Endothelial cell (in vitro differentiated cells): ENCODE measurements around the gene SLC31A1. TPM values are rescaled to one million over a fixed set of nuclear protein-coding genes. Genes with fewer than 3 reads are reported as not detected.
A peak's percentile ranks its signal among the peaks of the same experiment; 100 is the strongest.

Experiments used
- DNase-seq: peaks from one replicate; pipeline ENCODE4 v3.0.0; 2021; ENCODE audit warnings: low spot score
- H3K27ac Mint-ChIP-seq: one replicate; pipeline ENCODE4 v1.8.0; 2021; ENCODE audit warnings: mixed read lengths, inconsistent platforms; ENCODE audit not compliant: unreplicated experiment
- H3K27me3 Mint-ChIP-seq: one replicate; pipeline ENCODE4 v1.8.0; 2021; ENCODE audit warnings: mild to moderate bottlenecking, moderate library complexity, mixed read lengths, inconsistent platforms; ENCODE audit not compliant: unreplicated experiment
- H3K36me3 Mint-ChIP-seq: one replicate; pipeline ENCODE4 v1.8.0; 2021; ENCODE audit warnings: mild to moderate bottlenecking, low read depth, mixed read lengths, inconsistent platforms; ENCODE audit not compliant: unreplicated experiment
- H3K4me1 Mint-ChIP-seq: one replicate; pipeline ENCODE4 v1.8.0; 2021; ENCODE audit warnings: mild to moderate bottlenecking, mixed read lengths, inconsistent platforms; ENCODE audit not compliant: unreplicated experiment
- H3K4me3 Mint-ChIP-seq: one replicate; pipeline ENCODE4 v1.8.0; 2021; ENCODE audit warnings: mild to moderate bottlenecking, mixed read lengths, inconsistent platforms; ENCODE audit not compliant: unreplicated experiment
- H3K9me3 Mint-ChIP-seq: one replicate; pipeline ENCODE4 v1.8.0; 2021; ENCODE audit warnings: mixed read lengths, inconsistent platforms; ENCODE audit not compliant: unreplicated experiment
- total RNA-seq: library from RNA; stranded (reverse); fragmentation: NEBNext Ultra II Directional; extraction: Animal tissue kit (Norgen Biotek cat#: 25700); gene quantifications from one replicate; pipeline ENCODE4 v1.2.1, GENCODE V29; 2021; ENCODE audit not compliant: unreplicated experiment
- TF ChIP-seq, protein P1 (sequence below): fragments of 200-600 bp; sonication (generic); IDR thresholded peaks from one replicate; pipeline ENCODE4 v1.5.0; 2021; ENCODE audit warnings: antibody characterized with exemption; ENCODE audit not compliant: unreplicated experiment

SLC31A1 gene
- total RNA-seq, 1 donor from 2014 or later: 23.2 TPM

GRCh38 chr9:113179839-113180238 lies 41.5 kb upstream of the SLC31A1 start:
- Mint-ChIP-seq H3K27me3 (no peaks in the 10 kb centered on the region), H3K4me3 (no peak overlapping the region), H3K36me3 (peaks cover 27% of the 10 kb centered on the region), H3K27ac (no peak overlapping the region), H3K4me1 (peaks cover 3% of the 10 kb centered on the region), H3K9me3 (no peaks in the 10 kb centered on the region)
- no peak for DNase-seq
- TF ChIP-seq, protein P1, sequence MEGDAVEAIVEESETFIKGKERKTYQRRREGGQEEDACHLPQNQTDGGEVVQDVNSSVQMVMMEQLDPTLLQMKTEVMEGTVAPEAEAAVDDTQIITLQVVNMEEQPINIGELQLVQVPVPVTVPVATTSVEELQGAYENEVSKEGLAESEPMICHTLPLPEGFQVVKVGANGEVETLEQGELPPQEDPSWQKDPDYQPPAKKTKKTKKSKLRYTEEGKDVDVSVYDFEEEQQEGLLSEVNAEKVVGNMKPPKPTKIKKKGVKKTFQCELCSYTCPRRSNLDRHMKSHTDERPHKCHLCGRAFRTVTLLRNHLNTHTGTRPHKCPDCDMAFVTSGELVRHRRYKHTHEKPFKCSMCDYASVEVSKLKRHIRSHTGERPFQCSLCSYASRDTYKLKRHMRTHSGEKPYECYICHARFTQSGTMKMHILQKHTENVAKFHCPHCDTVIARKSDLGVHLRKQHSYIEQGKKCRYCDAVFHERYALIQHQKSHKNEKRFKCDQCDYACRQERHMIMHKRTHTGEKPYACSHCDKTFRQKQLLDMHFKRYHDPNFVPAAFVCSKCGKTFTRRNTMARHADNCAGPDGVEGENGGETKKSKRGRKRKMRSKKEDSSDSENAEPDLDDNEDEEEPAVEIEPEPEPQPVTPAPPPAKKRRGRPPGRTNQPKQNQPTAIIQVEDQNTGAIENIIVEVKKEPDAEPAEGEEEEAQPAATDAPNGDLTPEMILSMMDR: no peak

DNA sequence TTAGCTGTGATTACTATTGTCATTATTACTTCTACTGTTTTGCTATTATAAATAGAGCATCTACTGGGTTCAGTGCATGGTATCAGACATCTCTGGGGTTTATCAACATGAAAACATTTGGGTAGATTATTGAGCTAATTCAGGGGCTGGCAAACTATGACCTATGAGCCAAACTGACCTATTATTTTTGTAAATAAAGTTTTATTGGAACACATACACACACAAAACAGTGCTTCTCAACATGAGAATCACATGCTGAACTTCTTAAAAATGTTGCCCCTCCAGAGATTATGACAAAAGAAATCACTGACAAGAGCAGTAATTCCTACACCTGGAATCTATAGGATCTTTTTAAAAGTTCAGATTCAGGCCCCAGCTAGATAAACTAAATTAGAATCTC lies 40.2 kb upstream of the SLC31A1 start:
- H3K27ac Mint-ChIP-seq: no peak overlapping the region
- no peak overlapping the region for H3K4me3 Mint-ChIP-seq
- H3K27me3 Mint-ChIP-seq: no peaks in the 10 kb centered on the region
- TF ChIP-seq, protein P1: no peak
- no peak for DNase-seq
- H3K4me1 Mint-ChIP-seq: peaks cover 3% of the 10 kb centered on the region
- H3K36me3 Mint-ChIP-seq: peaks cover 35% of the 10 kb centered on the region
- no peaks in the 10 kb centered on the region for H3K9me3 Mint-ChIP-seq

GRCh38 chr9:113183956-113184488 lies 37.3 kb upstream of the SLC31A1 start:
- DNase-seq: no peak
- Mint-ChIP-seq H3K27me3 (no peaks in the 10 kb centered on the region), H3K36me3 (peaks cover 32% of the 10 kb centered on the region), H3K27ac (no peak overlapping the region), H3K9me3 (no peaks in the 10 kb centered on the region), H3K4me3 (no peak overlapping the region), H3K4me1 (peaks cover 9% of the 10 kb centered on the region)
- TF ChIP-seq, protein P1: no peak

GRCh38 chr9:113184539-113184938 lies 36.8 kb upstream of the SLC31A1 start:
- peaks cover 32% of the 10 kb centered on the region for H3K36me3 Mint-ChIP-seq
- no peaks in the 10 kb centered on the region for H3K9me3 Mint-ChIP-seq
- H3K4me1 Mint-ChIP-seq: peaks cover 9% of the 10 kb centered on the region
- no peak for DNase-seq
- no peaks in the 10 kb centered on the region for H3K27me3 Mint-ChIP-seq
- TF ChIP-seq, protein P1: no peak
- H3K4me3 Mint-ChIP-seq: no peak overlapping the region
- no peak overlapping the region for H3K27ac Mint-ChIP-seq

- peaks cover 8% of the 10 kb centered on the region for H3K4me1 Mint-ChIP-seq
- no peak overlapping the region for H3K27ac Mint-ChIP-seq
- peak overlapping the region; percentile 61 for H3K4me3 Mint-ChIP-seq
- peaks cover 32% of the 10 kb centered on the region for H3K36me3 Mint-ChIP-seq
- no peaks in the 10 kb centered on the region for H3K9me3 Mint-ChIP-seq
- no peak for DNase-seq
- no peaks in the 10 kb centered on the region for H3K27me3 Mint-ChIP-seq
- TF ChIP-seq, protein P1: no peak
Observed at GRCh38 chr9:113185271-113185670, 36.1 kb upstream of the SLC31A1 start.
